ENCODE measurements around the gene PRLH. TPM values are rescaled to one million over a fixed set of nuclear protein-coding genes. Genes with fewer than 3 reads are reported as not detected.
A peak's percentile ranks its signal among the peaks of the same experiment; 100 is the strongest.
"Not testable (repeated sequence)": the region's sequence is repeated elsewhere in the genome, so short reads cannot be mapped to it uniquely, and the experiment has no call there.

PRLH gene
- total RNA-seq, 1 experiment from 2014 or later = not detected

DNA sequence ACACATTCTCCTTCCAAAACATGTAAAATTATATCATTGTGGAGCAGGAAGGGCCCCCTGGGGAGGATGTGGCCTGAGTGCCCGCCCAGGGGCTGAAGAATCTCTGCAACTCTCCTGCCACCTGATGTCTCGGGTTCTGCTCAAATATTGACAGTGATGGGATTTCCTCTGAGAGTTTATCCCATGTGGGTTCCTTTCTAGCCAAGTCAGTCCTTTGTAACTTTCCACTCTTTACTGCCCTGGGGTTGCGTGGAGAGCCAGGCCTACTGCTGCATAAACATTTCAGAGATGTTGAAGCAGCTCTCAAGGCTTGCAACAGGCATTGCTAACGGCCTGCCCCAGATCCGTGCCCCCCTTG, 28.1 kb downstream of the PRLH start:
- Mint-ChIP-seq H3K27me3 (ENCODE audit: low read depth) (no peaks in the 10 kb centered on the region; the same call in 1 of the 2 replicates), H3K27ac (peak overlapping the region; percentile 91), H3K4me1 (peaks cover 78% of the 10 kb centered on the region), H3K4me3 (peak overlapping the region; percentile 28), H3K9me3 (no peaks in the 10 kb centered on the region), H3K36me3 (no peaks in the 10 kb centered on the region)
- no peak for TF ChIP-seq MYBL2 (CRISPR knock-in tag; IDR thresholded peaks at IDR 0.05)
- no peak for TF ChIP-seq ZMAT4 (CRISPR knock-in tag; IDR thresholded peaks at IDR 0.05)
- no peak for TF ChIP-seq NFYB (CRISPR knock-in tag; conservative IDR thresholded peaks at IDR 0.05; ENCODE audit: low read depth)
- TF ChIP-seq KAT7 (CRISPR knock-in tag; IDR thresholded peaks at IDR 0.05; ENCODE audit: borderline replicate concordance) = no peak
- TF ChIP-seq SMAD4 (CRISPR knock-in tag; IDR thresholded peaks at IDR 0.05) = no peak
- TF ChIP-seq, protein P1, sequence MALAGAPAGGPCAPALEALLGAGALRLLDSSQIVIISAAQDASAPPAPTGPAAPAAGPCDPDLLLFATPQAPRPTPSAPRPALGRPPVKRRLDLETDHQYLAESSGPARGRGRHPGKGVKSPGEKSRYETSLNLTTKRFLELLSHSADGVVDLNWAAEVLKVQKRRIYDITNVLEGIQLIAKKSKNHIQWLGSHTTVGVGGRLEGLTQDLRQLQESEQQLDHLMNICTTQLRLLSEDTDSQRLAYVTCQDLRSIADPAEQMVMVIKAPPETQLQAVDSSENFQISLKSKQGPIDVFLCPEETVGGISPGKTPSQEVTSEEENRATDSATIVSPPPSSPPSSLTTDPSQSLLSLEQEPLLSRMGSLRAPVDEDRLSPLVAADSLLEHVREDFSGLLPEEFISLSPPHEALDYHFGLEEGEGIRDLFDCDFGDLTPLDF (CRISPR knock-in tag; IDR thresholded peaks at IDR 0.05) = no peak
- TF ChIP-seq MLX (CRISPR knock-in tag; IDR thresholded peaks at IDR 0.05) = no peak
- ChIA-PET POLR2A (interaction anchor here (2.0 kb wide), 1 partner anchor 10 kb away, joined by 8 read pairs; no protein-coding TSS in a partner anchor), CTCF (interaction anchor here (0.7 to 5.5 kb wide), 9 partner anchors 7 to 152 kb away, joined by 3 to 37 read pairs (median 5); no protein-coding TSS in a partner anchor)
- no peak for ATAC-seq
- DNase-seq (ENCODE audit: low spot score) = no peak

GRCh38 chr2:237595829-237596519, 29.6 kb downstream of the PRLH start:
- H3K9me3 Mint-ChIP-seq; H3K4me3 Mint-ChIP-seq; ATAC-seq; H3K27me3 Mint-ChIP-seq (ENCODE audit: low read depth); H3K27ac Mint-ChIP-seq; DNase-seq (ENCODE audit: low spot score); POLR2A ChIA-PET; H3K36me3 Mint-ChIP-seq: not testable (repeated sequence)
- CTCF ChIA-PET = interaction anchor here (2.0 kb wide), 1 partner anchor 24 kb away, joined by 10 read pairs; no protein-coding TSS in a partner anchor
- peaks cover 80% of the 10 kb centered on the region for H3K4me1 Mint-ChIP-seq
- peak; percentile 58; the same call in 1 of the 2 replicates for TF ChIP-seq EMX1 (CRISPR knock-in tag; IDR thresholded peaks at IDR 0.05)
- peak; percentile 79; the same call in 1 of the 2 replicates for TF ChIP-seq ZNF121 (CRISPR knock-in tag; IDR thresholded peaks at IDR 0.05)

- H3K4me3 Mint-ChIP-seq = no peak overlapping the region
- H3K4me1 Mint-ChIP-seq = peaks cover 80% of the 10 kb centered on the region
- POLR2A ChIA-PET = no interaction called here
- no peaks in the 10 kb centered on the region; the same call in 1 of the 2 replicates for H3K27me3 Mint-ChIP-seq (ENCODE audit: low read depth)
- CTCF ChIA-PET = interaction anchor here (0.9 to 2.0 kb wide), 2 partner anchors 18 to 24 kb away, joined by 3 to 10 read pairs; no protein-coding TSS in a partner anchor
- no peak for ATAC-seq
- H3K9me3 Mint-ChIP-seq = no peaks in the 10 kb centered on the region
- no peak for TF ChIP-seq FOXK1 (CRISPR knock-in tag; IDR thresholded peaks at IDR 0.05)
- no peak for TF ChIP-seq ZNF416 (CRISPR knock-in tag; IDR thresholded peaks at IDR 0.05)
- no peak for TF ChIP-seq HMGXB4 (CRISPR knock-in tag; IDR thresholded peaks at IDR 0.05)
- TF ChIP-seq, protein P2, sequence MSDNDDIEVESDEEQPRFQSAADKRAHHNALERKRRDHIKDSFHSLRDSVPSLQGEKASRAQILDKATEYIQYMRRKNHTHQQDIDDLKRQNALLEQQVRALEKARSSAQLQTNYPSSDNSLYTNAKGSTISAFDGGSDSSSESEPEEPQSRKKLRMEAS (CRISPR knock-in tag; IDR thresholded peaks at IDR 0.05) = no peak
- TF ChIP-seq, protein P3, sequence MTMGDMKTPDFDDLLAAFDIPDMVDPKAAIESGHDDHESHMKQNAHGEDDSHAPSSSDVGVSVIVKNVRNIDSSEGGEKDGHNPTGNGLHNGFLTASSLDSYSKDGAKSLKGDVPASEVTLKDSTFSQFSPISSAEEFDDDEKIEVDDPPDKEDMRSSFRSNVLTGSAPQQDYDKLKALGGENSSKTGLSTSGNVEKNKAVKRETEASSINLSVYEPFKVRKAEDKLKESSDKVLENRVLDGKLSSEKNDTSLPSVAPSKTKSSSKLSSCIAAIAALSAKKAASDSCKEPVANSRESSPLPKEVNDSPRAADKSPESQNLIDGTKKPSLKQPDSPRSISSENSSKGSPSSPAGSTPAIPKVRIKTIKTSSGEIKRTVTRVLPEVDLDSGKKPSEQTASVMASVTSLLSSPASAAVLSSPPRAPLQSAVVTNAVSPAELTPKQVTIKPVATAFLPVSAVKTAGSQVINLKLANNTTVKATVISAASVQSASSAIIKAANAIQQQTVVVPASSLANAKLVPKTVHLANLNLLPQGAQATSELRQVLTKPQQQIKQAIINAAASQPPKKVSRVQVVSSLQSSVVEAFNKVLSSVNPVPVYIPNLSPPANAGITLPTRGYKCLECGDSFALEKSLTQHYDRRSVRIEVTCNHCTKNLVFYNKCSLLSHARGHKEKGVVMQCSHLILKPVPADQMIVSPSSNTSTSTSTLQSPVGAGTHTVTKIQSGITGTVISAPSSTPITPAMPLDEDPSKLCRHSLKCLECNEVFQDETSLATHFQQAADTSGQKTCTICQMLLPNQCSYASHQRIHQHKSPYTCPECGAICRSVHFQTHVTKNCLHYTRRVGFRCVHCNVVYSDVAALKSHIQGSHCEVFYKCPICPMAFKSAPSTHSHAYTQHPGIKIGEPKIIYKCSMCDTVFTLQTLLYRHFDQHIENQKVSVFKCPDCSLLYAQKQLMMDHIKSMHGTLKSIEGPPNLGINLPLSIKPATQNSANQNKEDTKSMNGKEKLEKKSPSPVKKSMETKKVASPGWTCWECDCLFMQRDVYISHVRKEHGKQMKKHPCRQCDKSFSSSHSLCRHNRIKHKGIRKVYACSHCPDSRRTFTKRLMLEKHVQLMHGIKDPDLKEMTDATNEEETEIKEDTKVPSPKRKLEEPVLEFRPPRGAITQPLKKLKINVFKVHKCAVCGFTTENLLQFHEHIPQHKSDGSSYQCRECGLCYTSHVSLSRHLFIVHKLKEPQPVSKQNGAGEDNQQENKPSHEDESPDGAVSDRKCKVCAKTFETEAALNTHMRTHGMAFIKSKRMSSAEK (CRISPR knock-in tag; IDR thresholded peaks at IDR 0.05; ENCODE audit: borderline replicate concordance) = no peak
- TF ChIP-seq HMGA2 (CRISPR knock-in tag; IDR thresholded peaks at IDR 0.05) = no peak
- TF ChIP-seq TCF7 (CRISPR knock-in tag; IDR thresholded peaks at IDR 0.05; ENCODE audit: low read depth) = no peak
- no peak for TF ChIP-seq EMX1 (CRISPR knock-in tag; IDR thresholded peaks at IDR 0.05)
- no peak overlapping the region for H3K27ac Mint-ChIP-seq
- DNase-seq (ENCODE audit: low spot score) = no peak
- no peaks in the 10 kb centered on the region for H3K36me3 Mint-ChIP-seq
Observed at GRCh38 chr2:237596520-237597195, 30.3 kb downstream of the PRLH start.
